GM18951 (cell line): ENCODE results near the gene POLD3.
"Not testable (repeated sequence)": the region's sequence is repeated elsewhere in the genome, so short reads cannot be mapped to it uniquely, and the experiment has no call there.

Experiments used
- POLR2A ChIP-seq: IDR thresholded peaks from 4 replicates; pipeline ENCODE4 v1.6.1; 2011; ENCODE audit warnings: mild to moderate bottlenecking; ENCODE audit not compliant: insufficient read length, insufficient read depth; ENCODE audit errors: extremely low read depth
- in situ Hi-C: fragments of 300-500 bp; cut with MboI; formaldehyde crosslinking; loops from one replicate; pipeline ENCODE4 v1.12.0; 2022; ENCODE audit warnings: low sequenced_read_pairs, mixed read lengths, inconsistent platforms; ENCODE audit not compliant: unreplicated experiment

The POLD3 gene

GRCh38 chr11:74571062-74571399, 21.4 kb upstream of the POLD3 start:
- no peak for TF ChIP-seq POLR2A
- in situ Hi-C loops = no loop called here

GRCh38 chr11:74572349-74572748, 20.0 kb upstream of the POLD3 start:
- no peak for TF ChIP-seq POLR2A
- in situ Hi-C loops = no loop called here

- TF ChIP-seq POLR2A = no peak
- in situ Hi-C loops = no loop called here
These were observed 17.8 kb upstream of the POLD3 start for GRCh38 chr11:74574563-74574962.

GRCh38 chr11:74575999-74576398, 16.4 kb upstream of the POLD3 start:
- in situ Hi-C loops = no loop called here
- TF ChIP-seq POLR2A = no peak

GRCh38 chr11:74577181-74577580, 15.2 kb upstream of the POLD3 start:
- in situ Hi-C loops = no loop called here
- no peak for TF ChIP-seq POLR2A

- no peak for TF ChIP-seq POLR2A
- in situ Hi-C loops = no loop called here
These were observed 14.6 kb upstream of the POLD3 start for GRCh38 chr11:74577624-74578396.

- in situ Hi-C loops = no loop called here
- no peak for TF ChIP-seq POLR2A
These were observed 12.7 kb upstream of the POLD3 start for GRCh38 chr11:74579577-74580270.

GRCh38 chr11:74581954-74582547, 10.3 kb upstream of the POLD3 start:
- no peak for TF ChIP-seq POLR2A
- in situ Hi-C loops = no loop called here

GRCh38 chr11:74583024-74583624, 9.3 kb upstream of the POLD3 start:
- in situ Hi-C loops = no loop called here
- TF ChIP-seq POLR2A = no peak

GRCh38 chr11:74590492-74590891, 1.9 kb upstream of the POLD3 start:
- in situ Hi-C loops = not testable (repeated sequence)

GRCh38 chr11:74592063-74592440, 330 bp upstream of the POLD3 start:
- TF ChIP-seq POLR2A = no peak
- in situ Hi-C loops = no loop called here

- in situ Hi-C loops = no loop called here
- no peak for TF ChIP-seq POLR2A
These were observed 1.1 kb downstream of the POLD3 start for GRCh38 chr11:74593463-74593862.

- in situ Hi-C loops = no loop called here
- no peak for TF ChIP-seq POLR2A
These were observed 10.5 kb downstream of the POLD3 start for GRCh38 chr11:74602637-74603556.
